Inferior parietal cortex (tissue), 1 donor: ENCODE results near the gene HEATR5A.
"Not testable (repeated sequence)": the region's sequence is repeated elsewhere in the genome, so short reads cannot be mapped to it uniquely, and the experiment has no call there.

Source experiments
- DNase-seq: peaks from one replicate; pipeline ENCODE4 v3.0.0-alpha.2; 2016; ENCODE audit errors: extremely low spot score

Gene HEATR5A

GRCh38 chr14:31420319-31421111, at the start of gene HEATR5A:
Gene HEATR5A (minus strand): TSS chr14:31420550. CDS start chr14:31402975, 17,575 bp downstream.
- DNase-seq = peak; percentile 90

DNA sequence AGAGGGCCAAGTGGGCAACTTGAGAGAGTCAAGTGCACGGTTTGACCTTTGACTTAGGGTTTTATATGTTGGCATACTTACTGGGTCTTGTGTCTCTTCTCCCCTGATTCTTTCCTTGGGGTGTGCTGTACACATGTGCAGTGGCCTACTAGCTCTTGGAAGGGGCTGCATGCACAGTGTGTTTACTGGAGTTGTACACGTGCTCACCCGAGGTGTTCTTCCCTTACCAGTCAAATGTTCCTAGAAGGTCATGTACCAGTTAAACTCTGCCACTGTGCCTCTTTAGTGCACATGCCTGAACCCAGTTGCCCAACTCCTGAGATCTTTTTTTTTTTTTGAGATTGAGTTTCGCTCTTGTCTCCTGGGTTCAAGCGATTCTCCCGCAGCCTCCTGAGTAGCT, 46.2 kb upstream of the HEATR5A start:
- DNase-seq = no peak

GRCh38 chr14:31465111-31465510, 44.8 kb upstream of the HEATR5A start:
- DNase-seq = no peak

- not testable (repeated sequence) for DNase-seq
Measured at GRCh38 chr14:31462450-31462849, 42.1 kb upstream of the HEATR5A start.

DNA sequence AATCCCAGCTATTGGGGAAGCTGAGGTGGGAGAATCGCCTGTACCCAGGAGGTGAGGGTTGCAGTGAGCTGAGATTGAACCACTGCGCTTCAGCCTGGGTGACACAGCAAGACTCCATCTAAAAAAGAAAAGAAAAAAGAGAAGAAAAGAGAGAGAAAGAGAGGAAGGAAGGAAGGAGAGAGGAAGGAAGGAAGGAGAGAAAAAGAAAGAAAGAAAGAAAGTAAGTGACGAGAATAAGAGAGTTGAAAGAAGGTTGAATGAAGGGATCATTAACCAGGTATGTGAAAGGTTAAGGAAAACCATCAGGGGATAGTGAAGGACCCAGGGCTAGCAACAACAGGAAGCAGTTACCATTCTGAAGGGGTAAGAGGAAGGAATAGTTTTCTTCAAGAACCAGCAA, 41.2 kb upstream of the HEATR5A start:
- no peak for DNase-seq

- DNase-seq = peak; percentile 68
Measured at GRCh38 chr14:31457665-31458659, 37.6 kb upstream of the HEATR5A start.

DNA sequence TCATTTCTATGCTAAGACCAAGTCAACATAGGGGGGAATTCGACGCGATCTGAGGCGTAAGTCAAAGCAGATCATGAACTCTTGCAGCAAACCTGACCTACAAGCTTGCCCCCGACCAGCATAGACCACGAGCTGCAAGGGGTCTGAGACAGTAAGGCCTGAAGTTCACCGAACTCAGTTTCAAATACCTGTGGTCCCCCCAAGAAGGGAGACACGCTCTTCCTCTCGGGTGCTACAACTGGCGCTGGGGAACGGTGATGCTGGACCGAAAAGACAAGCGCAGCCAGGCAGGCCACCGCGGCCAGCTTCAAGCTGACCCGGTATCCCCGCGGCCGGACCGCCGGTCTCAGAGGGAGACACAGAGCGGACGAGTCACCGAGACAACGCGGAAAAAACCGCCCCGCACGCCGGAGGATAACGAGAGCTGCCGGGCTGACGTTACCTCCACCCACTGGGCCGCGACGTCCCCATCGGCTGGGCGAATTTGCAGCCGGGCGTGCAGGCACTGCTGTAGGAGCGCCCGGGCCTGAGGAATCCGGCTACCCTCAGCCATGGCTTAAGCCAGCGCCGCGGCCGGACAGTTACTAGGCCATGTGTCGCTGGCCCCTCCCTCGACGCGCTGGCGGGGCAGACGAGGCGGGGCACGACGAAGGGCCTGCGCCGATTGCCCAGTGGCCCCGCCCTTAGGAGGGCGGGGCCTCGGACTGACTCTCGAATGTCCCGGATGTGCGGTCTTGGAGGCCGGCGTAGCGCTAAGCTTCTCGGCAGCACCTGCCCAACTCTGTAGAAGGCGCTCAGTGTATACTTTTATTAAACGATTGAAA, 36.7 kb upstream of the HEATR5A start, which contains the start of gene DTD2:
Gene DTD2, minus strand, starts transcription at position 666 of the 824 bp plus-strand sequence. Its CDS starts 113 bp downstream, at position 553.
- peak; percentile 99 for DNase-seq

DNA sequence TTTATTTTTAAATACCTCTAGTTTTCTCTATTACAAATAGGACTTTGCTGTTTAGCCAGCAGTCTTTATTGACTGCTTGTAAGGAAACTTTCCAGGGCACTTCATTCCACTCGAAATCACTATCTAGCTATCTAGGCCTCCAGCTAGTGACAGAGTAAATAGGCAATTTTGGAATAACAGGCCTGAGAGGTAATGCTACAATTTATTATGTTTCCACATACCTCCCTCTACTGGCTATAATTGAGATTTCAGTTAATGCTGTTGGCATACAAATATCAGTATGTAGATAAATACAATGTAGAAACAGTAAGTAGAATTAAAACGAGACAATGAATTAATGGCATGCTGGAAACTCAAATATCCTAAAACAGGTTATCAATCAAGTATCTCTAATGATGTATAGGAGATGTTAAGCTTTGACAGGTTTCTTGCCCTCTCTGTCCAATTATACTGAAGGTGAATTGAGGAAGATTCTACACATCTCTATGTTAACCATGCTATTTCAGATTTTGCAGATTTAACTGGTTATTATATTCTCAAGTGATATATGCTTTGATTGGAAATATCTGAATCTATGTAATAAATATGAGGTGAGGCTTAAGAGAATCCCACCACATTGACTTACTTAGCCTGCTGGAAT, 29.7 kb upstream of the HEATR5A start:
- DNase-seq = peak; percentile 74

GRCh38 chr14:31449136-31449535, 28.8 kb upstream of the HEATR5A start:
- DNase-seq = no peak

GRCh38 chr14:31445703-31446102, 25.4 kb upstream of the HEATR5A start:
- no peak for DNase-seq

DNA sequence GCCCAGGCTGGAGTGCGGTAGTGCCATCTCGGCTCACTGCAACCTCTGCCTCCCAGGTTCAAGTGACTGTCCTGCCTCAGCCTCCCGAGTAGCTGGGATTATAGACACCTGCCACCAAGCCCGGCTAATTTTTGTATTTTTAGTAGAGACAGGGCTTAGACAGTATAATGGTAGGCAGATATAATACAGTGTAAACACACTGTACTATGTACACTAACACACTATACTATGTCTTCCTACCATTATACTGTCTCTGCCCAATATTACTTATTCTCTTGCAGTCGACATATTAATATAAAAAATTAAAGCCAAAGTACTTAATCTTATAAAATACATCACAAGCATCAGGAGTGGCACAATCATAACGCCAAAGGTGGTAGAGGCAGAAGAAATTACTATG, 21.9 kb upstream of the HEATR5A start:
- DNase-seq = no peak

DNA sequence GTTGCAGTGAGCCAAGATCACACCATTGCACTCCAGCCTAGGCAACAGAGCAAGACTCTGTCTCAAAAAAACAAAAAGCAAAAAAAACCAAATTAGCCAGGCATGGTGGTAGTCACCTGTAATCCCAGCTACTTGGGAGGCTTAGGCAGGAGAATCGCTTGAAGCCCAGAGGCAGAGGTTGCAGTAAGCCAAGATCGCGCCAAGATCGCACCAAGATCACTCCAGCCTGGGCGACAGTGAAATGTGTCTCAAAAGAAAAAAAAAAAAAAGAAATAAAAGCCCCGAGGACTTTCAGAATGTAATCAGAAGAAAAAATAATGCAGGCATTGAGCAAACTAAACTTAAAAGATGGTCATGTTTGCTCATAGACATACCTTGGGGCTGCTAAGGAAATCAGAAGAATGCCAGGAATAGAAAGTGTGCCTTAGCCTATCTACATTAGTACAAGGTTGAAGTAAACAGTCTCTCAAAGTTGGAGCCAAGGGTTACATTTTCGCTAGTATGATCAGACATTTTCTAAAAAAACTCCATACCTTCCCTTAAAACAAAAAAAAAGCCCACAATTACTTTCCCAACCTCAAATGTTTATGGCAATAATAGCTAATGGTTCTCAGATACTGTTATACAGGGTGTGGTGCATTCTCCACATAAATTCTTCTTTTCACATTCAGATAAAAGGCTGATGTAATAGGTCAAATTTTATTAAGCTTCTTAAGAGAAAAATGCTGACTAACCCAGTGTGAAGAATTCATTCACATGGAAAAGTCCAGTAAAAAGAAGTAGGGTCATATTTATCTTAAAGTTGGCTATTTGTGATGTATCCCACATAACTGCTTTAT, 21.1 kb upstream of the HEATR5A start:
- DNase-seq = no peak

DNA sequence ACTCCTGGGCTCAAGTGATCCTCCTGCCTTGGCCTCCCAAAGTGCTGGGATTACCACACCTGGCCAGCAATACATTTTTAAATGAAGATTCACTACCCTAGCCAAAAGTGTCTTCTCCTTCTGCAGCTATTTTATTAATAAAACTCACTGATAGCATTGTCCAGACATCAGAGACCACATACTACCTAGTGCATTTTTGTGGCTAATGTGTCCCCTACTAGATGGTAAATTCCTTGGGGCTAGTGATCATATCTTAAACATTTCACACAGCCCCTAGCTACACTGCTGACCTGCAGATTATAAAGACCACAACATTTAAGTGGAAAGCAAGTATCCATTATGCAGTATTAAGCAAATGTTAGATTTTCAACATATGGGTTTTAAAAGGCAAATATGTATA, 19.9 kb upstream of the HEATR5A start:
- DNase-seq = no peak

GRCh38 chr14:31439561-31439960, 19.2 kb upstream of the HEATR5A start:
- DNase-seq = no peak

GRCh38 chr14:31437045-31437691, 16.8 kb upstream of the HEATR5A start:
- DNase-seq = not testable (repeated sequence)

- no peak for DNase-seq
Measured at GRCh38 chr14:31435276-31435675, 14.9 kb upstream of the HEATR5A start.

DNA sequence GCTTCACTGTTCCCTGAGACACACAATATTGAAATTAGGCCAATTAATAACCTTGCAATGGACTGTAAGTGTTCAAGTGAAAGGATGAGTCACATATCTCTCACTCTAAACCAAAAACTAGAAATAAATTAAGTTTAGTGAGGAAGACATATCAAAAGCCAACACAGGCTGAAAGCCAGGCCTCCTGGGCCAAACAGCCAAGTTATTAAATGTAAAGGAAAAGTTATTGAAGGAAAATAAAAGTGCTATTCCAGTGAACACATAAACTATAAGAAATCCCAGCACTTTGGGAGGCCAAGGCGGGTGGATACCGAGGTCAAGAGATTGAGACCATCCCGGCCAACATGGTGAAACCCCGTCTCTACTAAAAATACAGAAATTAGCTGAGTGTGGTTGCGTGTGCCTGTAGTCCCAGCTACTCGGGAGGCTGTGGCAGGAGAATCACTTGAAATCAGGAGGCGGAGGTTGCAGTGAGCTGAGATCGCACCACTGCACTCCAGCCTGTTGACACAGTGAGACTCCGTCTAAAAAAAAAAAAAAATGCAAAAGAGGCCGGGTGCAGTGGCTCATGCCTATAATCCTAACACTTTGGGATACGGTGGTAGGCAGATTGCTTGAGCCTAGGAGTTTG, 10.4 kb upstream of the HEATR5A start:
- DNase-seq = no peak

DNA sequence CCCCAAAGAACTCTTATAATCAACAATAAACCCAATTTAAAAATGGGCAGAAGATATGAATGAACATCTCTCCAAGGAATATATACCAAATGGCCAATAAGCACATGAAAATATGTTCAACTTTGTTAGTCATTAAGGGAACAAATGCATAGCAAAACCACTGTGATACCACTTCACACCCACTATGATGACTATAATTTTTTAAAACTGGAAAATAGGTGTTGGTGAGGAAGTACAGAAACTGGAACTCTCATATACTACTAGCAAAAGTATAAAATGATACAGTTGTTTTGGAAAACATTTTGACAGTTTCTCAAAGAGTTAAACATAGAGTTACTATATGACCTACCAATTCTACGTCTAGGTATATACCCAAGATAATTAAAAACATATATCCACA, 9.4 kb upstream of the HEATR5A start:
- no peak for DNase-seq

GRCh38 chr14:31428011-31428410, 7.7 kb upstream of the HEATR5A start:
- no peak for DNase-seq
